Hematopoietic multipotent progenitor cell treated with erythropoietin and hydrocortisone succinate and interleukin-3 and kit ligand, for 8 days (in vitro differentiated cells): ENCODE measurements around the gene PTPN4.
"Not testable (repeated sequence)": the region's sequence is repeated elsewhere in the genome, so short reads cannot be mapped to it uniquely, and the experiment has no call there.

Experiments used
- DNase-seq: peaks from one replicate; pipeline ENCODE4 v3.0.0-alpha.2; 2015

Gene PTPN4

GRCh38 chr2:119765433-119766002 lies 5.8 kb downstream of the PTPN4 start:
- DNase-seq, result no peak

GRCh38 chr2:119766944-119767343 lies 7.2 kb downstream of the PTPN4 start:
- no peak for DNase-seq

GRCh38 chr2:119768742-119769141 lies 9.0 kb downstream of the PTPN4 start:
- no peak for DNase-seq

GRCh38 chr2:119769645-119770044 lies 9.9 kb downstream of the PTPN4 start:
- no peak for DNase-seq

- peak; percentile 40 for DNase-seq
Measured at GRCh38 chr2:119771331-119771730, 11.6 kb downstream of the PTPN4 start.

- DNase-seq, result no peak
Measured at GRCh38 chr2:119772128-119772527, 12.4 kb downstream of the PTPN4 start.

GRCh38 chr2:119772767-119773166 lies 13.0 kb downstream of the PTPN4 start:
- no peak for DNase-seq

GRCh38 chr2:119774026-119774425 lies 14.3 kb downstream of the PTPN4 start:
- DNase-seq, result no peak

GRCh38 chr2:119775102-119775501 lies 15.4 kb downstream of the PTPN4 start:
- DNase-seq, result no peak

- no peak for DNase-seq
Measured at GRCh38 chr2:119782308-119783027, 22.7 kb downstream of the PTPN4 start.

GRCh38 chr2:119784876-119785275 lies 25.2 kb downstream of the PTPN4 start:
- DNase-seq, result no peak

GRCh38 chr2:119786295-119786694 lies 26.6 kb downstream of the PTPN4 start:
- DNase-seq, result no peak

GRCh38 chr2:119788752-119789151 lies 29.0 kb downstream of the PTPN4 start:
- DNase-seq, result no peak

GRCh38 chr2:119790466-119790865 lies 30.7 kb downstream of the PTPN4 start:
- DNase-seq, result no peak

- no peak for DNase-seq
Measured at GRCh38 chr2:119792907-119793312, 33.2 kb downstream of the PTPN4 start.

GRCh38 chr2:119794237-119794636 lies 34.5 kb downstream of the PTPN4 start:
- no peak for DNase-seq

- DNase-seq, result no peak
Measured at GRCh38 chr2:119795309-119796303, 35.9 kb downstream of the PTPN4 start.

GRCh38 chr2:119800376-119800902 lies 40.7 kb downstream of the PTPN4 start:
- no peak for DNase-seq

GRCh38 chr2:119801040-119801439 lies 41.3 kb downstream of the PTPN4 start:
- no peak for DNase-seq

GRCh38 chr2:119801989-119802388 lies 42.3 kb downstream of the PTPN4 start:
- DNase-seq, result not testable (repeated sequence)

- no peak for DNase-seq
Measured at GRCh38 chr2:119803101-119803500, 43.4 kb downstream of the PTPN4 start.

- DNase-seq, result not testable (repeated sequence)
Measured at GRCh38 chr2:119804409-119804808, 44.7 kb downstream of the PTPN4 start.

- DNase-seq, result no peak
Measured at GRCh38 chr2:119808516-119809147, 48.9 kb downstream of the PTPN4 start.
